ENCODE data around the gene TNS4. TPM values are rescaled to one million over a fixed set of nuclear protein-coding genes. Genes with fewer than 3 reads are reported as not detected.

The TNS4 gene
- total RNA-seq, 1 experiment from 2014 or later, result 127 TPM

GRCh38 chr17:40538936-40539705, 37.7 kb upstream of the TNS4 start:
- ChIA-PET POLR2A (ENCODE audit: unreplicated experiment) (no interaction called here), CTCF (interaction anchor here (0.6 kb wide), 1 partner anchor 76 kb away, joined by 4 read pairs; no protein-coding TSS in a partner anchor)
- no peaks in the 10 kb centered on the region for H3K36me3 ChIP-seq (ENCODE audit: low read depth, low read length)
- H3F3A ChIP-seq (ENCODE audit: low read length, unreplicated experiment), result no peaks in the 10 kb centered on the region
- H3K9ac ChIP-seq (ENCODE audit: low read length), result no peak overlapping the region
- no peak overlapping the region for H2AFZ ChIP-seq (ENCODE audit: low read length)
- H3K79me2 ChIP-seq (ENCODE audit: low read length), result no peaks in the 10 kb centered on the region
- H3K27me3 ChIP-seq (ENCODE audit: low read length), result no peaks in the 10 kb centered on the region
- H3K9me3 ChIP-seq (ENCODE audit: low read length), result no peaks in the 10 kb centered on the region
- intact Hi-C loops (cut with micrococcal nuclease), result no loop called here
- DNase-seq (no peak), ATAC-seq (no peak)
- H3K4me2 ChIP-seq (ENCODE audit: low read length), result no peak overlapping the region
- no peak for TF ChIP-seq EZH2phosphoT487 (IDR thresholded peaks at IDR 0.05; ENCODE audit: borderline replicate concordance, low read length)
- H3K4me1 ChIP-seq (ENCODE audit: insufficient read depth, low read length), result no peaks in the 10 kb centered on the region
- no peaks in the 10 kb centered on the region for H4K20me1 ChIP-seq (ENCODE audit: low read length)
- H3K4me3 ChIP-seq (ENCODE audit: low read length), result no peak overlapping the region
- no peaks in the 10 kb centered on the region for H3K9me2 ChIP-seq (replicated peaks; ENCODE audit: low read length)
- no TSS peak for BruUV-seq (replicated peaks)
- H3K27ac ChIP-seq (ENCODE audit: low read length), result no peak overlapping the region

GRCh38 chr17:40538019-40538935, 36.9 kb upstream of the TNS4 start:
- H3K9ac ChIP-seq (ENCODE audit: low read length), result no peak overlapping the region
- no peak overlapping the region for H3K27ac ChIP-seq (ENCODE audit: low read length)
- ChIA-PET CTCF (interaction anchor here (0.7 kb wide), 1 partner anchor 696 kb away, joined by 9 read pairs; no protein-coding TSS in a partner anchor), POLR2A (ENCODE audit: unreplicated experiment) (no interaction called here)
- H3K9me2 ChIP-seq (replicated peaks; ENCODE audit: low read length), result no peaks in the 10 kb centered on the region
- H3K4me3 ChIP-seq (ENCODE audit: low read length), result no peak overlapping the region
- no TSS peak for BruUV-seq (replicated peaks)
- ATAC-seq (no peak), DNase-seq (no peak)
- H2AFZ ChIP-seq (ENCODE audit: low read length), result no peak overlapping the region
- H3K27me3 ChIP-seq (ENCODE audit: low read length), result no peaks in the 10 kb centered on the region
- no peak overlapping the region for H3K4me2 ChIP-seq (ENCODE audit: low read length)
- H3K4me1 ChIP-seq (ENCODE audit: insufficient read depth, low read length), result 0 out of 2 replicates have a peak, but pooled peaks cover 5% of the 10 kb centered on the region
- no peaks in the 10 kb centered on the region for H4K20me1 ChIP-seq (ENCODE audit: low read length)
- no peaks in the 10 kb centered on the region for H3K36me3 ChIP-seq (ENCODE audit: low read depth, low read length)
- intact Hi-C loops (cut with micrococcal nuclease), result no loop called here
- no peaks in the 10 kb centered on the region for H3F3A ChIP-seq (ENCODE audit: low read length, unreplicated experiment)
- H3K79me2 ChIP-seq (ENCODE audit: low read length), result no peaks in the 10 kb centered on the region
- TF ChIP-seq EZH2 (IDR thresholded peaks at IDR 0.05; ENCODE audit: low read length, unreplicated experiment) (no peak), CTCF (conservative IDR thresholded peaks at IDR 0.05; ENCODE audit: low read depth, low read length) (no peak)
- H3K9me3 ChIP-seq (ENCODE audit: low read length), result no peaks in the 10 kb centered on the region

- DNase-seq (no peak), ATAC-seq (no peak)
- Histone ChIP-seq H3K27ac (ENCODE audit: low read length) (no peak overlapping the region), H3F3A (ENCODE audit: low read length, unreplicated experiment) (no peaks in the 10 kb centered on the region), H3K36me3 (ENCODE audit: low read depth, low read length) (no peaks in the 10 kb centered on the region), H3K4me3 (ENCODE audit: low read length) (no peak overlapping the region), H3K27me3 (ENCODE audit: low read length) (no peaks in the 10 kb centered on the region), H3K9me2 (replicated peaks; ENCODE audit: low read length) (no peaks in the 10 kb centered on the region), H3K4me1 (ENCODE audit: insufficient read depth, low read length) (peaks cover 20% of the 10 kb centered on the region), H3K9ac (ENCODE audit: low read length) (no peak overlapping the region), H3K9me3 (ENCODE audit: low read length) (no peaks in the 10 kb centered on the region), H3K79me2 (ENCODE audit: low read length) (no peaks in the 10 kb centered on the region), H2AFZ (ENCODE audit: low read length) (no peak overlapping the region), H4K20me1 (ENCODE audit: low read length) (no peaks in the 10 kb centered on the region), H3K4me2 (ENCODE audit: low read length) (no peak overlapping the region)
- ChIA-PET POLR2A (ENCODE audit: unreplicated experiment) (no interaction called here), CTCF (no interaction called here)
- TF ChIP-seq EZH2phosphoT487 (IDR thresholded peaks at IDR 0.05; ENCODE audit: borderline replicate concordance, low read length), result no peak
- no TSS peak for BruUV-seq (replicated peaks)
- intact Hi-C loops (cut with micrococcal nuclease), result no loop called here
These were observed 35.1 kb upstream of the TNS4 start for GRCh38 chr17:40536295-40537171.
